IMR-90 (cell line): ENCODE data around the gene ZNF136. TPM values are rescaled to one million over a fixed set of nuclear protein-coding genes. Genes with fewer than 3 reads are reported as not detected.

Experiments
- ATAC-seq: fragments of 200-7000 bp; cut with Tn5 transposase; 2 replicates; pipeline ENCODE4 v1.9.1; 2020; ENCODE audit warnings: low read depth, mild to moderate bottlenecking, moderate library complexity
- BruUV-seq: library from RNA; stranded (reverse); fragments of 400-500 nt; replicated peaks from 2 replicates; lab custom pipeline; 2021; lab: Mats Ljungman, UMichigan
- CTCF ChIA-PET: fragments of 300-600 bp; formaldehyde crosslinking; extraction: SDS; loops from one replicate; lab custom pipeline; 2021; ENCODE audit warnings: antibody characterized with exemption; lab: Yijun Ruan, JAX
- POLR2A ChIA-PET: fragments of 300-600 bp; sonication (Branson Sonifier 250); formaldehyde crosslinking; loops from one replicate; lab custom pipeline; 2022; ENCODE audit warnings: antibody characterized with exemption; ENCODE audit not compliant: unreplicated experiment; lab: Charles Lee
- DNase-seq: peaks from one replicate; pipeline ENCODE4 v3.0.0; 2013
- H2AFZ ChIP-seq: replicated peaks from 2 replicates; pipeline ENCODE3; 2013; ENCODE audit warnings: low read length, mild to moderate bottlenecking; ENCODE audit not compliant: poor library complexity
- H2AK5ac ChIP-seq: 2 replicates; pipeline ENCODE4 v1.6.1; 2013; ENCODE audit warnings: low read depth, low read length, inconsistent platforms
- H2AK9ac ChIP-seq: replicated peaks from 2 replicates; pipeline ENCODE3; 2013; ENCODE audit warnings: mild to moderate bottlenecking, low read depth, low read length, moderate library complexity; ENCODE audit not compliant: poor library complexity
- H2BK120ac ChIP-seq: 2 replicates; pipeline ENCODE4 v1.6.1; 2013; ENCODE audit warnings: low read depth, low read length, inconsistent platforms
- H2BK15ac ChIP-seq: 3 replicates; pipeline ENCODE4 v1.6.1; 2013; ENCODE audit warnings: low read depth, low read length, inconsistent platforms
- H2BK20ac ChIP-seq: 2 replicates; pipeline ENCODE4 v1.6.1; 2013; ENCODE audit warnings: low read depth, mild to moderate bottlenecking, inconsistent platforms, low read length, moderate library complexity
- H2BK5ac ChIP-seq: 2 replicates; pipeline ENCODE4 v1.6.1; 2013; ENCODE audit warnings: mild to moderate bottlenecking, low read depth, low read length, inconsistent platforms; ENCODE audit not compliant: poor library complexity, severe bottlenecking
- H3K14ac ChIP-seq: replicated peaks from 2 replicates; pipeline ENCODE4 v1.6.1; 2013; ENCODE audit warnings: low read depth, low read length, inconsistent platforms
- H3K18ac ChIP-seq: 2 replicates; pipeline ENCODE4 v1.6.1; 2013; ENCODE audit warnings: low read depth, low read length, control low read depth
- H3K23ac ChIP-seq: 2 replicates; pipeline ENCODE4 v1.6.1; 2013; ENCODE audit warnings: low read depth, low read length, inconsistent platforms
- H3K27ac ChIP-seq: 2 replicates; pipeline ENCODE4 v1.5.1; 2013; ENCODE audit warnings: mild to moderate bottlenecking, control low read depth, low read length; ENCODE audit not compliant: insufficient read depth
- H3K27me3 ChIP-seq: 2 replicates; pipeline ENCODE4 v1.6.1; 2013; ENCODE audit warnings: low read length; ENCODE audit not compliant: control insufficient read depth, insufficient read depth
- H3K36me3 ChIP-seq: 2 replicates; pipeline ENCODE4 v1.6.1; 2013; ENCODE audit warnings: low read length, mixed read lengths; ENCODE audit not compliant: control insufficient read depth, insufficient read depth
- H3K4ac ChIP-seq: 2 replicates; pipeline ENCODE4 v1.6.1; 2013; ENCODE audit warnings: low read depth, low read length, inconsistent platforms
- H3K4me1 ChIP-seq: 2 replicates; pipeline ENCODE4 v1.6.1; 2013; ENCODE audit warnings: low read length, mixed read lengths; ENCODE audit not compliant: control insufficient read depth, insufficient read depth
- H3K4me2 ChIP-seq: 2 replicates; pipeline ENCODE4 v1.6.1; 2013; ENCODE audit warnings: low read depth, mild to moderate bottlenecking, control low read depth, low read length, moderate library complexity
- H3K4me3 ChIP-seq: 2 replicates; pipeline ENCODE4 v1.5.1; 2013; ENCODE audit warnings: low read depth, mild to moderate bottlenecking, control low read depth, low read length, moderate library complexity; ENCODE audit not compliant: insufficient read depth
- H3K56ac ChIP-seq: 2 replicates; pipeline ENCODE4 v1.6.1; 2013; ENCODE audit warnings: low read length, inconsistent platforms; ENCODE audit not compliant: insufficient read depth; ENCODE audit errors: extremely low read depth
- H3K79me1 ChIP-seq, 2 experiments: 2 replicates each; pipeline ENCODE4 v1.6.1; 2013; ENCODE audit warnings: low read length in 2 of 2, inconsistent platforms in 1 of 2, low read depth in 1 of 2
- H3K9ac ChIP-seq: 2 replicates; pipeline ENCODE4 v1.6.1; 2013; ENCODE audit warnings: low read depth, low read length, control low read depth
- H3K9me1 ChIP-seq: 2 replicates; pipeline ENCODE4 v1.6.1; 2013; ENCODE audit warnings: low read length, inconsistent platforms; ENCODE audit not compliant: insufficient read depth
- H3K9me3 ChIP-seq: 2 replicates; pipeline ENCODE4 v1.6.1; 2013; ENCODE audit warnings: low read length; ENCODE audit not compliant: control insufficient read depth, insufficient read depth
- H4K20me1 ChIP-seq: 2 replicates; pipeline ENCODE4 v1.6.1; 2013; ENCODE audit warnings: low read length, inconsistent platforms; ENCODE audit not compliant: insufficient read depth
- H4K5ac ChIP-seq: 2 replicates; pipeline ENCODE4 v1.6.1; 2013; ENCODE audit warnings: mild to moderate bottlenecking, low read depth, low read length, control low read depth
- H4K8ac ChIP-seq, 2 experiments: 2 replicates each; pipeline ENCODE4 v1.6.1; 2013; ENCODE audit warnings: low read depth in 2 of 2, low read length in 2 of 2, control low read depth in 1 of 2, inconsistent platforms in 1 of 2
- H4K91ac ChIP-seq: 2 replicates; pipeline ENCODE4 v1.6.1; 2013; ENCODE audit warnings: low read depth, low read length, inconsistent platforms; ENCODE audit not compliant: insufficient read depth
- BHLHE40 ChIP-seq: fragments of 150-350 bp; IDR thresholded peaks from 2 replicates; pipeline ENCODE4 v1.6.1; 2016; ENCODE audit warnings: mild to moderate bottlenecking, low read depth, low read length
- CTCF ChIP-seq: conservative IDR thresholded peaks from 2 replicates; pipeline ENCODE4 v1.5.1; 2012; ENCODE audit warnings: mild to moderate bottlenecking, low read depth, low read length, improper control_type of control experiment
- RCOR1 ChIP-seq: IDR thresholded peaks from 2 replicates; pipeline ENCODE4 v1.6.1; 2012; ENCODE audit warnings: mild to moderate bottlenecking, low read length, improper control_type of control experiment; ENCODE audit not compliant: insufficient replicate concordance
- SMC3 ChIP-seq: fragments of 150-350 bp; IDR thresholded peaks from 2 replicates; pipeline ENCODE4 v1.6.1; 2016; ENCODE audit warnings: low read depth, mild to moderate bottlenecking, antibody characterized with exemption, low read length, moderate library complexity
- WGBS, 2 experiments: methylation state at CpG; one replicate each; pipeline versions ENCODE4 v1.1.5 to v1.1.7; 2013; ENCODE audit warnings: missing lambda C conversion rate in 2 of 2; ENCODE audit not compliant: insufficient read length in 1 of 2; ENCODE audit errors: extremely low coverage in 2 of 2; 5-methylcytosine and 5-hydroxymethylcytosine counted together
- dilution Hi-C: fragments of 300-500 bp; cut with HindIII; formaldehyde crosslinking; loops from one replicate; pipeline ENCODE4 v1.14.3; 2018; ENCODE audit warnings: low sequenced_read_pairs; ENCODE audit not compliant: unreplicated experiment
- in situ Hi-C: fragments of 300-500 bp; cut with MboI; formaldehyde crosslinking; loops from 3 replicates; pipeline ENCODE4 v1.14.3; 2019; ENCODE audit warnings: low sequenced_read_pairs, inconsistent platforms, mixed read lengths
- intact Hi-C: fragments of 100-400 bp; cut with micrococcal nuclease; formaldehyde crosslinking; loops from 2 replicates; pipeline ENCODE4 v1.10.0; 2022
- polyA plus RNA-seq, 3 experiments: library from polyadenylated mRNA; depleted of rRNA; stranded (reverse); fragments of >200 nt; gene quantifications; 2 replicates each; pipeline ENCODE4 v1.2.3, GENCODE V29; 2012; ENCODE audit warnings: low replicate concordance in 1 of 3
- total RNA-seq: library from RNA; depleted of rRNA; stranded (reverse); fragments of >200 nt; gene quantifications from 2 replicates; pipeline ENCODE4 v1.2.3, GENCODE V29; 2012

The ZNF136 gene
- total and polyA plus RNA-seq, 2 of the 4 experiments (the other 2 are of a cell fraction) = 1.9 to 6.8 TPM

GRCh38 chr19:12202250-12202649 is 39.4 kb downstream of the ZNF136 start:
- no peaks in the 10 kb centered on the region for H3K9me1 ChIP-seq
- H3K23ac ChIP-seq = no peak overlapping the region
- no TSS peak for BruUV-seq
- intact Hi-C loops = no loop called here
- peaks cover 35% of the 10 kb centered on the region for H3K9me3 ChIP-seq
- no peak overlapping the region for H2AK9ac ChIP-seq
- no peak overlapping the region for H4K8ac ChIP-seq
- no peak overlapping the region for H3K4ac ChIP-seq
- dilution Hi-C loops = no loop called here
- H4K91ac ChIP-seq = no peak overlapping the region
- H3K14ac ChIP-seq = no peak overlapping the region
- POLR2A ChIA-PET = no interaction called here
- no peak overlapping the region for H2AFZ ChIP-seq
- CTCF ChIA-PET = no interaction called here
- no peak for ATAC-seq
- no peak overlapping the region for H2BK20ac ChIP-seq
- H3K79me1 ChIP-seq = peaks cover 0 to 3% of the 10 kb centered on the region in 2 experiments; a peak in 1 of 4 replicates
- WGBS, 2 experiments = no CpG with 5 or more reads among the region's 4 CpGs
- no peak overlapping the region for H2BK5ac ChIP-seq
- in situ Hi-C loops = no loop called here
- no peak overlapping the region for H4K5ac ChIP-seq
- TF ChIP-seq CTCF = no peak
- TF ChIP-seq RCOR1 = no peak
- TF ChIP-seq BHLHE40 = no peak
- TF ChIP-seq SMC3 = no peak
- no peaks in the 10 kb centered on the region for H3K4me1 ChIP-seq
- H3K56ac ChIP-seq = no peak overlapping the region
- no peak overlapping the region for H3K4me3 ChIP-seq
- no peaks in the 10 kb centered on the region for H3K36me3 ChIP-seq
- no peak for DNase-seq
- H2BK120ac ChIP-seq = no peak overlapping the region
- H3K27me3 ChIP-seq = no peaks in the 10 kb centered on the region
- H3K27ac ChIP-seq = no peak overlapping the region
- H3K18ac ChIP-seq = no peak overlapping the region
- H3K9ac ChIP-seq = no peak overlapping the region
- H4K20me1 ChIP-seq = no peaks in the 10 kb centered on the region
- H2BK15ac ChIP-seq = no peak overlapping the region
- H2AK5ac ChIP-seq = no peak overlapping the region
- H3K4me2 ChIP-seq = no peak overlapping the region
